Neural cell (in vitro differentiated cells): ENCODE measurements around the gene IFT81. TPM values are rescaled to one million over a fixed set of nuclear protein-coding genes. Genes with fewer than 3 reads are reported as not detected.

Source experiments
- H2AFZ ChIP-seq: fragments of 200-600, 300-800 bp; sonication (generic), shearing (Covaris generic); 2 replicates; pipeline ENCODE4 v1.6.0; 2014; ENCODE audit warnings: low read depth, mild to moderate bottlenecking, antibody characterized with exemption, low read length, moderate library complexity
- H3F3A ChIP-seq: fragments of 200-600 bp; shearing (Covaris generic); 2 replicates; pipeline ENCODE4 v1.6.1; 2016; ENCODE audit warnings: mild to moderate bottlenecking, moderate library complexity, mixed read lengths, antibody characterized with exemption, low read length; ENCODE audit not compliant: insufficient read depth, poor library complexity, severe bottlenecking
- H3K27ac ChIP-seq: fragments of 200-600, 300-800 bp; sonication (generic), shearing (Covaris generic); 2 replicates; pipeline ENCODE4 v1.5.1; 2014; ENCODE audit warnings: mild to moderate bottlenecking, low read length, moderate library complexity
- H3K27me3 ChIP-seq: fragments of 300-800, 200-600 bp; sonication (generic), shearing (Covaris generic); 2 replicates; pipeline ENCODE4 v1.6.0; 2014; ENCODE audit warnings: mild to moderate bottlenecking, low read depth, low read length, moderate library complexity; ENCODE audit not compliant: insufficient read depth
- H3K36me3 ChIP-seq: fragments of 300-800, 200-600 bp; sonication (generic), shearing (Covaris generic); 2 replicates; pipeline ENCODE4 v1.5.1; 2014; ENCODE audit warnings: mild to moderate bottlenecking, antibody characterized with exemption, low read length, moderate library complexity; ENCODE audit not compliant: insufficient read depth
- H3K4me2 ChIP-seq: fragments of 300-800, 200-600 bp; sonication (generic), shearing (Covaris generic); 2 replicates; pipeline ENCODE4 v1.6.0; 2014; ENCODE audit warnings: mild to moderate bottlenecking, low read length
- H3K4me3 ChIP-seq: fragments of 300-800, 200-600 bp; sonication (generic), shearing (Covaris generic); 2 replicates; pipeline ENCODE4 v1.5.1; 2014; ENCODE audit warnings: mild to moderate bottlenecking, low read length, moderate library complexity
- H3K79me2 ChIP-seq: fragments of 200-600 bp; shearing (Covaris generic); replicated peaks from 2 replicates; pipeline ENCODE4 v1.6.0; 2014; ENCODE audit warnings: mild to moderate bottlenecking, low read length, moderate library complexity; ENCODE audit not compliant: insufficient read depth
- H3K9ac ChIP-seq: fragments of 300-800, 200-600 bp; sonication (generic), shearing (Covaris generic); 2 replicates; pipeline ENCODE4 v1.6.1; 2016; ENCODE audit warnings: mild to moderate bottlenecking, low read length, mixed read lengths
- H3K9me2 ChIP-seq: fragments of 200-600 bp; shearing (Covaris generic); 2 replicates; pipeline ENCODE4 v1.6.1; 2016; ENCODE audit warnings: mild to moderate bottlenecking, low read length, mixed read lengths; ENCODE audit not compliant: insufficient read depth
- H3K9me3 ChIP-seq: fragments of 200-600, 300-800 bp; sonication (generic), shearing (Covaris generic); 2 replicates; pipeline ENCODE4 v1.6.1; 2016; ENCODE audit warnings: mild to moderate bottlenecking, mixed run types, low read length, moderate library complexity, mixed read lengths
- H4K20me1 ChIP-seq: fragments of 200-600 bp; shearing (Covaris generic); 2 replicates; pipeline ENCODE4 v1.6.1; 2016; ENCODE audit warnings: mild to moderate bottlenecking, mixed run types; ENCODE audit not compliant: insufficient read depth
- CTCF ChIP-seq: fragments of 450-650 bp; IDR thresholded peaks from 2 replicates; pipeline ENCODE4 v1.5.1; 2014; ENCODE audit warnings: antibody characterized with exemption, mild to moderate bottlenecking, moderate library complexity; ENCODE audit not compliant: poor library complexity, severe bottlenecking
- EP300 ChIP-seq: fragments of 450-650 bp; conservative IDR thresholded peaks from 2 replicates; pipeline ENCODE4 v1.6.1; 2014; ENCODE audit warnings: antibody characterized with exemption, mild to moderate bottlenecking, moderate library complexity; ENCODE audit not compliant: poor library complexity, severe bottlenecking
- EZH2 ChIP-seq: fragments of 200-600, 300-800 bp; shearing (Covaris generic), sonication (generic); IDR thresholded peaks from 2 replicates; pipeline ENCODE4 v1.6.1; 2014; ENCODE audit warnings: antibody characterized with exemption, low read length, borderline replicate concordance, mild to moderate bottlenecking; ENCODE audit not compliant: insufficient read depth, poor library complexity, severe bottlenecking
- MXI1 ChIP-seq: fragments of 450-650 bp; conservative IDR thresholded peaks from 2 replicates; pipeline ENCODE4 v1.6.1; 2014; ENCODE audit warnings: antibody characterized with exemption, mild to moderate bottlenecking; ENCODE audit not compliant: poor library complexity, severe bottlenecking
- POLR2AphosphoS5 ChIP-seq: IDR thresholded peaks from 2 replicates; pipeline ENCODE4 v1.6.1; 2012
- RAD21 ChIP-seq: fragments of 450-650 bp; conservative IDR thresholded peaks from 2 replicates; pipeline ENCODE4 v1.6.1; 2014; ENCODE audit warnings: antibody characterized with exemption, mild to moderate bottlenecking, moderate library complexity
- REST ChIP-seq: IDR thresholded peaks from 2 replicates; pipeline ENCODE4 v1.6.1; 2012; ENCODE audit warnings: borderline replicate concordance
- SMC3 ChIP-seq: fragments of 450-650 bp; conservative IDR thresholded peaks from 2 replicates; pipeline ENCODE4 v1.6.1; 2014; ENCODE audit warnings: antibody characterized with exemption, mild to moderate bottlenecking, moderate library complexity; ENCODE audit not compliant: poor library complexity
- TAF1 ChIP-seq: IDR thresholded peaks from 2 replicates; pipeline ENCODE4 v1.6.1; 2012; ENCODE audit warnings: low read depth
- polyA plus RNA-seq: library from polyadenylated mRNA; depleted of rRNA; stranded (reverse); fragments of >200 nt; gene quantifications from 2 replicates; pipeline ENCODE4 v1.2.3, GENCODE V29; 2014

Gene IFT81
- polyA plus RNA-seq, 1 donor from 2014 or later = 120 TPM

- no peak overlapping the region for H3K9ac ChIP-seq
- no peaks in the 10 kb centered on the region for H3K36me3 ChIP-seq
- no peaks in the 10 kb centered on the region for H3K79me2 ChIP-seq
- no peaks in the 10 kb centered on the region for H3F3A ChIP-seq
- H3K4me2 ChIP-seq = no peak overlapping the region
- H3K9me3 ChIP-seq = no peaks in the 10 kb centered on the region
- H4K20me1 ChIP-seq = no peaks in the 10 kb centered on the region
- no peak overlapping the region for H2AFZ ChIP-seq
- H3K9me2 ChIP-seq = no peaks in the 10 kb centered on the region
- H3K27me3 ChIP-seq = no peaks in the 10 kb centered on the region
- H3K27ac ChIP-seq = no peak overlapping the region
- TF ChIP-seq RAD21 (no peak), EP300 (no peak), CTCF (no peak), POLR2AphosphoS5 (no peak), SMC3 (no peak), MXI1 (no peak), EZH2 (no peak), REST (no peak), TAF1 (no peak)
- no peak overlapping the region for H3K4me3 ChIP-seq
Measured at GRCh38 chr12:110266980-110267620, 142.9 kb downstream of the IFT81 start.

Other genes starting within 250 kb of the IFT81 start
- 18.7 and 25.0 TPM in 2 replicates for gene GLTP, start 243.8 kb upstream of the IFT81 start, polyA plus RNA-seq
- gene TCHP, start 224.1 kb upstream of the IFT81 start, polyA plus RNA-seq = 10.0 and 12.8 TPM in 2 replicates
- 14.2 and 21.1 TPM in 2 replicates for gene GIT2, start 128.0 kb upstream of the IFT81 start, polyA plus RNA-seq
- 89.2 and 117 TPM in 2 replicates for gene ANKRD13A, start 124.9 kb upstream of the IFT81 start, polyA plus RNA-seq
- gene C12orf76, start 75.8 kb upstream of the IFT81 start, polyA plus RNA-seq = 202 and 227 TPM in 2 replicates
- 49.0 and 61.2 TPM in 2 replicates for gene ATP2A2, start 156.9 kb downstream of the IFT81 start, polyA plus RNA-seq